ENCODE results near the gene AP5Z1.

AP5Z1 gene

DNA sequence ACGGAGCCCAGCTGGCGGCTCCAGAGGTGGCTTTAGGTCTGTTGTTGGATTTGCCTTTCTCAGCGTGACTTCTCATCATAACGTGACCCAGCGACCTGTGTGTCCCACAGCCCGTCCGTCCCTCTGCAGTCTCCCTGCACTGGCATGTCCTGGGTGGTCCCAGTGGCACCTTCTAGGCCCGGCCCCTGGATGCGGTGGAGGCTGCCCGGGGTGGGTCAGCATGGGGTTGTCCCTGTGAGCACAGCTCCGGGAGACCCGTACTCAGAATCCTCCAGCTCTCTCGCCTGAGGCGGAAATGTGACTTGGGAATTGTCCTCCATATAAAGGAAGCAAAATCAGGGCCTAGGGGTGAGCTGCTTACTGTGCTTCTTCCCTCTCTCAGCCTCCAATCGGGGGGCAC is 25.6 kb upstream of the AP5Z1 start:
- Mint-ChIP-seq H3K27ac (peak overlapping the region in 1 of 2 donors; percentile 96), H3K27me3 (no peaks in the 10 kb centered on the region), H3K36me3 (ENCODE audit: insufficient read depth) (peaks cover 17% of the 10 kb centered on the region), H3K4me1 (ENCODE audit: low read depth in 2 of 2) (peaks cover 32 to 46% of the 10 kb centered on the region in 2 donors), H3K9me3 (no peaks in the 10 kb centered on the region), H3K4me3 (no peak overlapping the region)
- ATAC-seq (replicated peaks) (no peak), DNase-seq (no peak)

DNA sequence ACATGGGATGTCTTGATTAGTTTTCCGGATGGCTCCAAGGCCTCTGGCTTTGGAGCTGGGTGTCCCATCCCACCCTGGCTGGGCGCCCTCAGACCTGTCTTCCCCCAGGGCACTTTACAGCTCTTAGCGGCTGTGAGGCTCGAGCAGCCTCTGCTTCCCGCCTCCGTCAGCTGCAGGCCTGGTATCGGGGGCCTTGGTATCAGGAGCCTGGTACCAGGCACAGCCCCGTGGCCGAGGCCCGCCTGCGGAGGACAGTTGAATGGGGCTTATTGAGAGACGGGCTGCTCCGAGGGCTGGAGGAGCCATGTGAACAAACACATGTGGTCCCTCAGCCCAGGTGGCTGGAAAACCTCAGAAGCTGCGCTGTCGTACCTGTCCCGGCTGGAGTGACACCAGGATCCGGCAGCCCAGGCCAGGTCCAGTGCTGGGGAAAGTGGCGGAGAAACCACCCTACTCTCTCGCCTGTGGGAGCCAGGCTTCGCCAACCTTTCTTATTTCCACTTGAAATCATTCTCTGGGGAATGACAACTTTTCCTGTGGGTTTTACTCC is 23.9 kb upstream of the AP5Z1 start:
- ATAC-seq (replicated peaks) (no peak), DNase-seq (no peak)
- Mint-ChIP-seq H3K36me3 (ENCODE audit: insufficient read depth) (peaks cover 26% of the 10 kb centered on the region), H3K27ac (no peak overlapping the region), H3K27me3 (no peaks in the 10 kb centered on the region), H3K4me3 (no peak overlapping the region), H3K9me3 (no peaks in the 10 kb centered on the region), H3K4me1 (ENCODE audit: low read depth in 2 of 2) (peaks cover 21 to 33% of the 10 kb centered on the region in 2 donors)

DNA sequence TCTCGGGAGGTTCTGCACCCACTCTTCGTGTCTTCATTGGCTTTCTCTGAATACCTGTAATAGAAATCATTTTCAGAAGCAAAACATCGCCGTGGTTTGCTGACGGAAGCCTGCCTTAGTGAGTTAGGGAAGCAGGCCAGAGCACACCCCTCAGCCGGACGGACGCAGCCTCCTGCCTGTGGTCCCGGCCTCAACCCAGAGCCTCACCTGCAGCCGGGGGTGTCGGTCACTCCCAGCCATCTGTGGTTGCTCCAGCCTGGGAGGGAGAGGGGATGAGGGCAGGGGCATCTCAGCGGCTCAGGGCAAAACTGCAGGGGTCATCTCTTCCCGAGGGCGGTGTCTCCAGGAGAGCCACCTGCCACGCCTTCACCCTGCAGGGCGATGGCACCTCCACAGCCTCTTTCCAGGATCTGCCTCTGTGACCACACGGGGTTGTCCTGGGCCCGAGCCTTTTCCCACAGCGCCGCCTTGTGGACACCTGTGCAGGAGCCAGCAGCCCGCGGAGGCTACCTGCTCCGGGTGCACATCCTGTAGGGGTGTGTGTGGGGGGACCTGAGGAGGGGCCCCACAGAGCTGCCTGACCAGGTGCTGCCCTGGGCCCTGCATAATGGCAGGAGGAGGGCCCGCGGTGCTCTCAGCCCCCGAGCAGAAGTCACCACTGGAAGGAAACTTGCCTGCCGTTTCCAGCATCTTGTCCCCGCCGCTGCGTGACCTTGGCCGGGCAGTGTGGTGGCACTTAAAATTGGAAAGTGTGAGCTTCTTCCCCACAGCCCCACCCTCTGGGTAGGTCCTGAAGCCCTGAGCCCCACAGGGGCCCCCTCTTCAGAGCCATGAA is 21.6 kb upstream of the AP5Z1 start:
- Mint-ChIP-seq H3K27me3 (no peaks in the 10 kb centered on the region), H3K4me1 (ENCODE audit: low read depth in 2 of 2) (peaks cover 8 to 15% of the 10 kb centered on the region in 2 donors), H3K27ac (peak overlapping the region; percentile 23 to 58), H3K4me3 (no peak overlapping the region), H3K36me3 (ENCODE audit: insufficient read depth) (peaks cover 40% of the 10 kb centered on the region), H3K9me3 (no peaks in the 10 kb centered on the region)
- peak; percentile 82 to 83 (median 82) for DNase-seq
- ATAC-seq (replicated peaks), result peak; percentile 99

DNA sequence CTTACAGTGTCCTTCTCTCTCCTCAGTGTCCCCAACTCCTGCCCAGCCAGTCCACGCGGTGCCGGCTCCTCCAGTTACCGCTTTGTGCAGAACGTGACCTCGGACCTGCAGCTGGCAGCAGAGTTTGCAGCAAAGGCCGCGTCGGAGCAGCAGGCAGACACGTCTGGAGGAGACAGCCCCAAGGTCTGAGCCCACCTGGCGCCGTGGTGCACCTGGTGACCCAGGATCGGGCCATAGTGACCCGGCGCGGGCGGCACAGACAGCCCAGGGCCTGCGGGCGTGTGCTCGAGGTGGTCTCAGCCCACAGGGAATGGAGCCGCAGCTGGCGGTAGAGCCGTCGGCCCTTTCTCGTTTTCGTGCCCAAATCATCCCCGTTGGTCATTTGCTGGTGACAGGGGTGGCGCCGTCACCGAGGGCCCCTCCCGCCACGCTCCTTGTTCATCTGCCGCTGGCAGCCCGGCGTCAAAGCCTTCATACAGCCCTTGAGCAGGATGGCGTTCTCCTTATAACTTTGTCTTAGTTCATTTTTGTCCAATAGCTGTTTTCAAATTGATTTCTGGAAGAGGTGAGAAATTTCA is 20.9 kb upstream of the AP5Z1 start:
- H3K27me3 Mint-ChIP-seq, result no peaks in the 10 kb centered on the region
- H3K4me3 Mint-ChIP-seq, result no peak overlapping the region
- peaks cover 5 to 10% of the 10 kb centered on the region in 2 donors for H3K4me1 Mint-ChIP-seq (ENCODE audit: low read depth in 2 of 2)
- DNase-seq (no peak), ATAC-seq (replicated peaks) (no peak)
- no peaks in the 10 kb centered on the region for H3K9me3 Mint-ChIP-seq
- peaks cover 40% of the 10 kb centered on the region for H3K36me3 Mint-ChIP-seq (ENCODE audit: insufficient read depth)
- H3K27ac Mint-ChIP-seq, result no peak overlapping the region

DNA sequence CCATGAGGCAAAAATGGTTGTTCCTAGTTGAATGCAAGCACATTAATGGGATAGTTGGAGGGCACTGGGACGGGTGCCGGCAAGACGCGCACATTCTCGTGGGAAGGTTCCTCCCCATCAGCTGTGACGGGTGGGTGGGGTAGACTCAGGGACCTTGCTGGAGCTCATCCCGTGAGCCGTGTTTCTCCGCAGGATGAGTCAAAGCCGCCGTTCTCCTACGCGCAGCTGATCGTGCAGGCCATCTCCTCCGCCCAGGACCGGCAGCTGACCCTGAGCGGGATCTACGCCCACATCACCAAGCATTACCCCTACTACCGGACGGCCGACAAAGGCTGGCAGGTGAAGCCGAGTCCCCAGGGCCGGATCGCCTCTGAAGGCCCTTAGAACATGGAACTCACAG is 20.4 kb upstream of the AP5Z1 start:
- H3K9me3 Mint-ChIP-seq, result no peaks in the 10 kb centered on the region
- no peak overlapping the region for H3K4me3 Mint-ChIP-seq
- DNase-seq, result no peak
- no peak for ATAC-seq (replicated peaks)
- H3K27me3 Mint-ChIP-seq, result no peaks in the 10 kb centered on the region
- H3K27ac Mint-ChIP-seq, result no peak overlapping the region
- peaks cover 45% of the 10 kb centered on the region for H3K36me3 Mint-ChIP-seq (ENCODE audit: insufficient read depth)
- peaks cover 5 to 10% of the 10 kb centered on the region in 2 donors for H3K4me1 Mint-ChIP-seq (ENCODE audit: low read depth in 2 of 2)

DNA sequence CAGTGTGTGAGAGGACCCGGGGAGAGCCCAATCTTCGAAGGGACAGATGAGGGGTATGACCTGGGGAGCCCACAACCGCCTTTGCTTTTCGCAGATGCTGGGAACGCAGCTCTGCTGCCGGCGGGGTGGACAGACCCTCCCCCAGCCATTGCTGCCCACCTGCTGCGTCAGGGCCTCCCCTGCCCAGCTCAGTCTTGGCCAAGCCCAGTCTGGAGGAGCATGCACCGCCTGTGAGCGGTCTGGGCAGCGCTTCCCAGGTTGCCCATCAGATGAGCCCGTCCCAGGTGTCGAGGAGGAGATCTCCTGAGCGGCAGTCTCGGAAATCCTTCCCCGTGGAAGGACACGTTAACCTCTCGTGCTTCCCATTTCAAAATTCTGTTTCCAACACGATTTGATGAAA is 17.3 kb upstream of the AP5Z1 start:
- ATAC-seq (replicated peaks) (no peak), DNase-seq (no peak)
- Mint-ChIP-seq H3K4me3 (no peak overlapping the region), H3K27ac (no peak overlapping the region), H3K9me3 (no peaks in the 10 kb centered on the region), H3K27me3 (no peaks in the 10 kb centered on the region), H3K4me1 (ENCODE audit: low read depth in 2 of 2) (peaks cover 5 to 6% of the 10 kb centered on the region in 2 donors), H3K36me3 (ENCODE audit: insufficient read depth) (peaks cover 59% of the 10 kb centered on the region)

DNA sequence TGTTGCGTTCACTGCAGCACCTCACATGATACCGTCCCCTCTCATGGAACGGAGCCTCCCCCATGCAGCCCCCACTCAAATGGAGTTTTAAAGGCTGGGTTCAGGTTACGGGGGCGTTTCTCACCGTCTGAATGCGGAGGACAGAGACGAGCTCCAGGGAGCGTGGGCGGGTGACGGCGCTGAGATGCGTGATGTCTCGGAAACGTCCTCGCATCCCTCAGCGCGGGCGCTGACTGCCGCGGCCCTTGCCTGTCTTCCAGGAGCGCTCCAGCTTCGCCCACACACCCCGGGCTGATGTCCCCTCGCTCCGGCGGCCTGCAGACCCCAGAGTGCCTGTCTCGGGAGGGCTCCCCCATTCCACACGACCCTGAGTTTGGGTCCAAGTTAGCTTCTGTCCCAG is 16.6 kb upstream of the AP5Z1 start:
- ATAC-seq (replicated peaks), result no peak
- Mint-ChIP-seq H3K27ac (no peak overlapping the region), H3K4me3 (no peak overlapping the region), H3K27me3 (no peaks in the 10 kb centered on the region), H3K36me3 (ENCODE audit: insufficient read depth) (peaks cover 63% of the 10 kb centered on the region), H3K4me1 (ENCODE audit: low read depth in 2 of 2) (peaks cover 2 to 4% of the 10 kb centered on the region in 2 donors), H3K9me3 (no peaks in the 10 kb centered on the region)
- no peak for DNase-seq

DNA sequence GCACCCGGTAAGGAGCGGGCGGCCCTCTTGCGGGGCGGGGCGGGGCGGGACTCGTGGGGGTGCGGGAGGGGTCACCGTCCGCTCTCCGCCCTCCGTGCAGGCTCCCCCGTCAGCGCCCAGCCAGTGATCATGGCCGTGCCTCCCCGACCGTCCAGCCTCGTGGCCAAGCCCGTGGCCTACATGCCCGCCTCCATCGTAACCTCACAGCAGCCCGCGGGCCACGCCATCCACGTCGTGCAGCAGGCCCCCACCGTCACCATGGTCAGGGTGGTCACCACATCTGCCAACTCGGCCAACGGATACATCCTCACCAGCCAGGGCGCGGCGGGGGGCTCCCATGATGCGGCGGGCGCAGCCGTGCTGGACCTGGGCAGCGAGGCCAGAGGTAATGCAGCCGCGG is 16.2 kb upstream of the AP5Z1 start:
- H3K36me3 Mint-ChIP-seq (ENCODE audit: insufficient read depth), result peaks cover 63% of the 10 kb centered on the region
- DNase-seq, result no peak

DNA sequence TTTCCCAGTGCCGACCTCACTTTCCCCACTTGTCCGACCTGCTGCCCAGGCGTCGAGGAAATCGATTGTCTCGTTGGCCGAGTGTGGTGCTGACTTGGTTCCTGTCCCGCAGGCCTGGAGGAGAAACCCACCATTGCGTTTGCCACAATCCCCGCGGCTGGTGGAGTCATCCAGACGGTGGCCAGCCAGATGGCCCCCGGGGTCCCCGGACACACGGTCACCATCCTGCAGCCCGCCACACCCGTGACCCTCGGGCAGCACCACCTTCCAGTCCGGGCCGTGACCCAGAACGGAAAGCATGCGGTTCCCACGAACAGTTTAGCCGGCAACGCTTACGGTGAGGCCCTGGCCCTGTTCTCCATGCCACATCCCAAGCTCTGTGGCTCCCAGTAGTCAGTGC is 14.5 kb upstream of the AP5Z1 start:
- Mint-ChIP-seq H3K27me3 (no peaks in the 10 kb centered on the region), H3K36me3 (ENCODE audit: insufficient read depth) (peaks cover 54% of the 10 kb centered on the region), H3K27ac (no peak overlapping the region), H3K4me3 (no peak overlapping the region), H3K9me3 (no peaks in the 10 kb centered on the region), H3K4me1 (ENCODE audit: low read depth in 2 of 2) (peaks cover 0 to 2% of the 10 kb centered on the region in 2 donors)
- DNase-seq, result no peak
- no peak for ATAC-seq (replicated peaks)

More for the DNA sequence above, 16.2 kb upstream of the AP5Z1 start:
- Mint-ChIP-seq H3K27ac (no peak overlapping the region), H3K27me3 (no peaks in the 10 kb centered on the region), H3K9me3 (no peaks in the 10 kb centered on the region), H3K4me3 (no peak overlapping the region), H3K4me1 (ENCODE audit: low read depth in 2 of 2) (peaks cover 0 to 2% of the 10 kb centered on the region in 2 donors)
- no peak for ATAC-seq (replicated peaks)

DNA sequence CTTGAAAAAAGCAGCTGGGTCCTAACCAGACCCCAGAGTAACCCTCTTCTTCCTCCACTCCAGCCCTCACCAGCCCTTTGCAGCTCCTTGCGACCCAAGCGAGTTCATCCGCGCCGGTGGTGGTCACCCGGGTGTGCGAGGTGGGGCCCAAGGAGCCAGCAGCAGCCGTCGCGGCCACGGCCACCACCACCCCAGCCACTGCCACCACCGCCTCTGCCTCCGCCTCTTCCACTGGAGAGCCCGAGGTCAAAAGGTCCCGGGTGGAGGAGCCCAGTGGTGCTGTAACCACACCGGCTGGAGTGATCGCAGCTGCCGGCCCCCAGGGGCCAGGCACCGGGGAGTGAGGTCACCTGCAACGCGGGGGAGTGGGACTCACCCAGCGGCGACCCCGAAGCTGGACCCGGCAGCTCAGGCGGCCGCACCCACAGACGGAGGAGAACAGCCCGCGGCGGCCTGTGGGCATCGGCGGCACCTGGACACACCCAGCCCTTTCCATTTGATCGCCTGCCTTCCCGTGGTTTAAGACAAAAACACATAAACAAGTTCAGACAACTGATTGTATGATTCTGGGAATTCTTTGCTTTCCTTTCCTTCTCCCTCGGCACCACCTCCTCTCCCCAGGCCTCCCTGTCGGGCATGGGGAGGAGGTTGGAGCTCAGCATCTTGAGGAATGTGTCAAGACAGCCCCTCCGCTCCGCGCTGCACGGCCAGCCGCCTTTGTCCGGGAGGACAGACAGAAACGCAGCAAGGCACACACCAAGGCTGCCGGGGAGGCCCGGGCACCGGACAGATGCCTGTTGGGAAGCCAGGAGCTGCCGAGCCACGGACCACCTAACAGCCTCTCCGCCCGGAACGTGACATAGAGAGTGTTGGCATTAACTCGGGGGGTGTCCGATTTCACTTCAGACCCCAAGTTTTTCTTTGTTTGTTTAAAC is 13.0 kb upstream of the AP5Z1 start:
- H3K4me1 Mint-ChIP-seq (ENCODE audit: low read depth in 2 of 2), result peaks cover 2 to 3% of the 10 kb centered on the region in 2 donors
- ATAC-seq (replicated peaks) (no peak), DNase-seq (no peak)
- H3K36me3 Mint-ChIP-seq (ENCODE audit: insufficient read depth), result peaks cover 41% of the 10 kb centered on the region
- no peak overlapping the region for H3K4me3 Mint-ChIP-seq
- no peaks in the 10 kb centered on the region for H3K9me3 Mint-ChIP-seq
- no peak overlapping the region for H3K27ac Mint-ChIP-seq
- no peaks in the 10 kb centered on the region for H3K27me3 Mint-ChIP-seq

DNA sequence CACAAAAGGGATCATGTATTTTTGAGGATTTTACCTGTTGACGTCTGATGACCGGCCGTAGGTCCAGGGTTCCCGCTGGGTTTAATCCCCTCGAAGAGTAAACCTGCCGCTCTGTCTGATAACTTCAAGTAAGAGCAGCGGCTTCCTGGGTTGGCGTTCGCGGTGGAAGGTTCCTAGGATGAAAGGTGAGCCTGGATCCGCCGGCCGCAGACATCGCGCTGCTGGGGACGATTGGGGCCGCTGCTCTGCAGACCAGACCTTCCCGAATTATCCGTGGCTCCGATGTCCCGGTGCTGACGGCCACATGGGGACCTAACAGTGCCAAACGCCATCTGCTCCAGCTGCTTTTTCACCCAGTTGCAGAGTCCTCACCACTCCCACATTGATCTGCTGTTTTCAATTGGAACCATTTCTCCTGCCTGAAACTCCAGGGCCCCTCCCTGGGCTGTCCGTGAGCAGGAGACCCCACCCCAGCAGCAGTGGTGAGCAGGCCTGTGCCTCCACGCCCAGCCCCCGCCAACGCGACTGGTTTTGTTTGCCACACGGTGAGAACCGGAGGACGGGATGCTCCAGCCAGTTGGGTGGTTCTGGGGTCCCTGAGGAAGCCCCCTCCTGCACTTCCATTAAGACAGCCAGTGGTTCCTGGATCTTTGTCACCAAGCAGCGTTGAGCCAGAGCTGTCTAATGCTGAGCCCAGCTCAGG is 12.2 kb upstream of the AP5Z1 start:
- Mint-ChIP-seq H3K27me3 (no peaks in the 10 kb centered on the region), H3K27ac (no peak overlapping the region), H3K9me3 (no peaks in the 10 kb centered on the region), H3K4me1 (ENCODE audit: low read depth in 2 of 2) (peaks cover 2 to 3% of the 10 kb centered on the region in 2 donors), H3K4me3 (no peak overlapping the region), H3K36me3 (ENCODE audit: insufficient read depth) (peaks cover 34% of the 10 kb centered on the region)
- DNase-seq, result no peak
- ATAC-seq (replicated peaks), result no peak

DNA sequence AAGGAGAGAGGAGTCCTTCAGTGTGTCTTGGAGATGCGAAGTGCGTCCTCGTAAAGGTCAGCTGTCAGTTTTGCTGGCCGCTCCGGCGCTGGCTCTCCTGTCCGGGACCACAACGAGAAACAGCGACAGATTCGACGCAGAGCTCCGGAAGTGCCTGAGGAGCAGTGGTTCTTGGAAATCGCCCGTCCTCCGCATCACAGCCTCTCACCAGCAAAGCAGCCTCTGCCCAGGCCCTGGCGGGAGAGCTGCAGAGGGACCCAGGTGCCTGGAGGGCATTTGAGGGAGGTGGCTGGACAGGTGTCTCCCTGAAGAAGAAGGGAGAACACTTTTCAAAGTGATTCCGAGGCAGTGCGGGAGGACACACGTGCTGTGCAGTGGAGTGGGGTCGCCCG is 11.6 kb upstream of the AP5Z1 start:
- ATAC-seq (replicated peaks), result no peak
- Mint-ChIP-seq H3K27ac (no peak overlapping the region), H3K4me3 (no peak overlapping the region)

More for the DNA sequence above, 11.6 kb upstream of the AP5Z1 start:
- H3K36me3 Mint-ChIP-seq (ENCODE audit: insufficient read depth), result peaks cover 33% of the 10 kb centered on the region
- H3K4me1 Mint-ChIP-seq (ENCODE audit: low read depth in 2 of 2), result peaks cover 2 to 3% of the 10 kb centered on the region in 2 donors
- no peaks in the 10 kb centered on the region for H3K9me3 Mint-ChIP-seq
- no peaks in the 10 kb centered on the region for H3K27me3 Mint-ChIP-seq
- DNase-seq, result no peak

All from effector memory CD8-positive, alpha-beta T cell (primary cell).